ENCODE data around the gene ANKRD36C. TPM values are rescaled to one million over a fixed set of nuclear protein-coding genes. Genes with fewer than 3 reads are reported as not detected.
"Not testable (repeated sequence)": the region's sequence is repeated elsewhere in the genome, so short reads cannot be mapped to it uniquely, and the experiment has no call there.

ANKRD36C gene
- total RNA-seq, 1 experiment from 2014 or later, result 30.1 TPM

DNA sequence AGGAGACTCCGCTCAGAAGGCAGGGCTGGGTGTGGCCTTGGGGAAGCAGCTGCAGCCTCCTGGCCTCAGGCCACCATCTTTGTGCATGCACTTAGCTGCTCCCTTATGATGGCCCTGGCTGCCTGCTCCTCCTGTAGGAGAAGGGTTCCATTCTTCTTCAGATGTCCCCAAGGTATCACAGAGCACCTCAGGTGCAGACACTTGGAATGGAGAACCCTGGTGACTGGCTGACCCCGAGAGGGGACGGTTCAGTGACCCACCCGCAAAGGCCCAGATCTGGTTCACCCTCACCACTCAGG lies 33.5 kb upstream of the ANKRD36C start:
- no peaks in the 10 kb centered on the region for H3K9me3 ChIP-seq (ENCODE audit: low read depth, low read length, poor library complexity, severe bottlenecking)
- ChIA-PET POLR2A (ENCODE audit: low non-redundant PET) (no interaction called here), CTCF (interaction anchor here (0.7 kb wide), 1 partner anchor 63 kb away, joined by 14 read pairs; no protein-coding TSS in a partner anchor)
- H3K4me3 ChIP-seq (ENCODE audit: low read depth, low read length, poor library complexity, severe bottlenecking), result no peak overlapping the region
- H3K27ac ChIP-seq (ENCODE audit: low read depth, low read length, poor library complexity, severe bottlenecking), result no peak overlapping the region
- H3K27me3 ChIP-seq (replicated peaks; ENCODE audit: insufficient read depth, low read depth, low read length, poor library complexity), result no peaks in the 10 kb centered on the region
- TF ChIP-seq, protein P1, sequence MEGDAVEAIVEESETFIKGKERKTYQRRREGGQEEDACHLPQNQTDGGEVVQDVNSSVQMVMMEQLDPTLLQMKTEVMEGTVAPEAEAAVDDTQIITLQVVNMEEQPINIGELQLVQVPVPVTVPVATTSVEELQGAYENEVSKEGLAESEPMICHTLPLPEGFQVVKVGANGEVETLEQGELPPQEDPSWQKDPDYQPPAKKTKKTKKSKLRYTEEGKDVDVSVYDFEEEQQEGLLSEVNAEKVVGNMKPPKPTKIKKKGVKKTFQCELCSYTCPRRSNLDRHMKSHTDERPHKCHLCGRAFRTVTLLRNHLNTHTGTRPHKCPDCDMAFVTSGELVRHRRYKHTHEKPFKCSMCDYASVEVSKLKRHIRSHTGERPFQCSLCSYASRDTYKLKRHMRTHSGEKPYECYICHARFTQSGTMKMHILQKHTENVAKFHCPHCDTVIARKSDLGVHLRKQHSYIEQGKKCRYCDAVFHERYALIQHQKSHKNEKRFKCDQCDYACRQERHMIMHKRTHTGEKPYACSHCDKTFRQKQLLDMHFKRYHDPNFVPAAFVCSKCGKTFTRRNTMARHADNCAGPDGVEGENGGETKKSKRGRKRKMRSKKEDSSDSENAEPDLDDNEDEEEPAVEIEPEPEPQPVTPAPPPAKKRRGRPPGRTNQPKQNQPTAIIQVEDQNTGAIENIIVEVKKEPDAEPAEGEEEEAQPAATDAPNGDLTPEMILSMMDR (conservative IDR thresholded peaks at IDR 0.05; ENCODE audit: low read depth, low read length), result no peak
- TF ChIP-seq EZH2 (IDR thresholded peaks at IDR 0.05; ENCODE audit: borderline replicate concordance, low read depth, low read length, poor library complexity, severe bottlenecking), result no peak
- DNase-seq (ENCODE audit: low spot score), result no peak
- H3K4me1 ChIP-seq (ENCODE audit: insufficient read depth, low read length, poor library complexity, severe bottlenecking), result no peaks in the 10 kb centered on the region
- BruUV-seq (replicated peaks), result no TSS peak
- intact Hi-C loops (cut with micrococcal nuclease; ENCODE audit: unreplicated experiment), result no loop called here
- H3K36me3 ChIP-seq (ENCODE audit: insufficient read depth, low read length, poor library complexity, severe bottlenecking), result no peaks in the 10 kb centered on the region

DNA sequence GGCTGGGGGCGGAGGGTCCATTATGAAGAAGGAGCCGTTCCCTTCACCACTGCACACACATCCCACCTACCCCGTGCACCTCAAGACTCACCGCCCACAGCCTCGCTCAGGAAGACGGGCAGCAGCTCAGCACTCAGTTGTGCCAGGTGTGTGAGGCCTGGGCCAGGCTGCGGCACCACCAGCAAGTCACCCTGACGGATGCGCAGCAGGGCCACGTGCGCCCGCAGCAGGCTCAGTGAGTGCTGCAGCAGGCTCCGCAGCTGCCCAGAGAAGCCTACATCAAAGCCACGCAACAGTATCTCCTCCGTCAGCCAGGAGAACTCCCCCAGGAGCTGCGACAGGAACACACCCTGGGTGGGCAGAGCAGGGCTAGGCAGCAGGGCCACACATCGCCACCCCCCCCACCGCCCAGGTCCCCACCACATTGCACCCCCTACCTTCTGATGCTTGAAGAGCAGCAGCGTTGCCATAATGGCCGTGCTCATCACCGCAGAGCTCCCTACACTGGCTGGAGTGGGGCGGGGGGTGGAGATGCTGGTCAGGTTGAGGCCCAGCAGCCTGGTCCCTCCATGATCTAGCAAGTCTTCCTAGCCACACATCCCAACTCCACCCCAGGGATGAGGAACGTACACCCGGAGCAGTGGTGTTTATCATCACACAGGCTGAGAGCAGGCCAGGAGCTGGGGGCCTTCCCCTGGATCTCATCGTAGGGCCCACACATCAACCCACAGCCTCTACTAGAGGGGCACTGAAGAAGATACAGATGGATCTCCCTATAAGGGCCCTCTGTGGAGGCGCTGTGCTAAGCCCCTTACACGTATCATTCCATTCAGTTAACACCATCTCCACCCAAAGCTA lies 32.9 kb upstream of the ANKRD36C start:
- H3K4me3 ChIP-seq (ENCODE audit: low read depth, low read length, poor library complexity, severe bottlenecking), result no peak overlapping the region
- H3K27me3 ChIP-seq (replicated peaks; ENCODE audit: insufficient read depth, low read depth, low read length, poor library complexity), result no peaks in the 10 kb centered on the region
- intact Hi-C loops (cut with micrococcal nuclease; ENCODE audit: unreplicated experiment), result no loop called here
- no TSS peak for BruUV-seq (replicated peaks)
- no peaks in the 10 kb centered on the region for H3K36me3 ChIP-seq (ENCODE audit: insufficient read depth, low read length, poor library complexity, severe bottlenecking)
- ChIA-PET CTCF (interaction anchor here (0.7 kb wide), 2 partner anchors 64 to 150 kb away, joined by 3 to 14 read pairs; no protein-coding TSS in a partner anchor), POLR2A (ENCODE audit: low non-redundant PET) (no interaction called here)
- H3K27ac ChIP-seq (ENCODE audit: low read depth, low read length, poor library complexity, severe bottlenecking), result no peak overlapping the region
- H3K9me3 ChIP-seq (ENCODE audit: low read depth, low read length, poor library complexity, severe bottlenecking), result no peaks in the 10 kb centered on the region
- DNase-seq (ENCODE audit: low spot score), result no peak
- TF ChIP-seq, protein P1 (conservative IDR thresholded peaks at IDR 0.05; ENCODE audit: low read depth, low read length), result no peak
- no peak for TF ChIP-seq EZH2 (IDR thresholded peaks at IDR 0.05; ENCODE audit: borderline replicate concordance, low read depth, low read length, poor library complexity, severe bottlenecking)
- H3K4me1 ChIP-seq (ENCODE audit: insufficient read depth, low read length, poor library complexity, severe bottlenecking), result no peaks in the 10 kb centered on the region

DNA sequence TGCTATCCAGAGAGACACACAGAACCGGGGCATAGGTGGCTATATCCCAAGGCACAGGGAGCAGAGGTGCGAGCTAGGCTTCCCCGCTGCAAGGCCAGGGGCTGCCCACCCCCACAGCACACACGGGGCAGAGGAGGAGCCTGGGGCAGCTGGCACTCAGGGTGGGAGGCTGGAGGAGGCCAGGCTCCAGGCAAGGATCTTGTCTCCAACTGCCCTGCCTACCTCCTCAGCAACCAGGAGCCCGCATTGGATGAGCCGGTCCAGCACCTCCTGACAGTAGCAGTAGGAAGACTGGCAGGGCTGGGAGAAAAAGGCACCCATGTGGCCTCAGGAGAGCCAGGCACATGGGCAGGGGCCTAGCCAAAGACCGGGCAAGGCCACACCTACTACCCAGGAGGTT lies 32.1 kb upstream of the ANKRD36C start:
- POLR2A ChIA-PET (ENCODE audit: low non-redundant PET); H3K9me3 ChIP-seq (ENCODE audit: low read depth, low read length, poor library complexity, severe bottlenecking); H3K4me3 ChIP-seq (ENCODE audit: low read depth, low read length, poor library complexity, severe bottlenecking); H3K27me3 ChIP-seq (replicated peaks; ENCODE audit: insufficient read depth, low read depth, low read length, poor library complexity); H3K36me3 ChIP-seq (ENCODE audit: insufficient read depth, low read length, poor library complexity, severe bottlenecking); intact Hi-C loops (cut with micrococcal nuclease; ENCODE audit: unreplicated experiment); DNase-seq (ENCODE audit: low spot score); H3K27ac ChIP-seq (ENCODE audit: low read depth, low read length, poor library complexity, severe bottlenecking); BruUV-seq (replicated peaks); CTCF ChIA-PET; H3K4me1 ChIP-seq (ENCODE audit: insufficient read depth, low read length, poor library complexity, severe bottlenecking): not testable (repeated sequence)
